ENCODE measurements around the gene DCTPP1.
A peak's percentile ranks its signal among the peaks of the same experiment; 100 is the strongest.

DCTPP1 gene

GRCh38 chr16:30380072-30380802 lies 49.6 kb downstream of the DCTPP1 start:
- DNase-seq = no peak

- no peak for DNase-seq
Observed at GRCh38 chr16:30379158-30379783, 50.6 kb downstream of the DCTPP1 start.

DNA sequence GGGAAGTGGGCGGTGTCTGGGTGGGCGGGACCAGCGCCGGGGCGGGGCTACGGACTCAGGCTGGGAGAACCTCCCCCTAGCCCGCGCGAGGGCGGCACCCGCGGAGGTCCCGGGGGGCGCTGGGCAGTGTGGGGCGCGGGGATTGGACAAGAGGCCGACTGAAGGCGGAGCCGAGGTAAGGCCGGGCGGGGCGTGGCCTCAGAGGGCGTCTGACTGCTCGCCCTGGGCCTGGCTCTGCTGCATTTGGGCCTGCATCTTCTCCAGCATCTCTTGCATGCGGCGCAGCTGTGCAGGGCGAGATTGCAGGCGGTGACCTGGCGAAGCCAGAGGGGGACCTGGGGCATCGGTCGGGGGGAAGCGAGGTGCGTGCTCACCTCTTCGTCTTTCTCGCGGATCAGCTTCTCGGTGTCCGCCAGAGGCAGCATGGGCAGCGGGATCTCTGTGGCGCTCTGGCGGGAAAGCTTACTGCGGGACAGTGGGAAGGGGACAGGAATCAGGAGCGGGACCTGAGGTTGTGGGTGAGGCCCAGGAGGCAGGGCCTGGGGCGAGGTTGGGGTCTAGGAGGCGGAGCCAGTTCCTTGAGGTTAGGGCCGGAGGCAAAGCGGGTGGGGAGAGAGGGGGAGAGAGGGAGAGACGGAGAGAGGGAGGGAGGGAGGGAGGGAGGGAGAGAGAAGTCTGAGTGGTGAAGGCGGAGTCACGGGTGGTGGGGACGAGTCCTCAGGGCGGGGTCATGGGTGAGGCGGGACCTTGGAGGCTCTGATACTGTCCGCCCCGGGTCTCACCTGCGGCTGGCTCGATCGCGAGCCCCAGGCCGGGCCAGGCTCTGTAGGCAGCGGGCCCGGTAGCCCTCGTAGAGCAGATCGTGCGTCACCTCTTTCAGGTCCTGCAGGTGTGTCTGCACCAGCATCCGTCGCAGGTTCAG lies 51.3 kb downstream of the DCTPP1 start:
- DNase-seq = peak; percentile 100

- DNase-seq = peak; percentile 92
Observed at GRCh38 chr16:30377812-30378235, 52.0 kb downstream of the DCTPP1 start.

GRCh38 chr16:30377050-30377811 lies 52.6 kb downstream of the DCTPP1 start:
- DNase-seq = no peak

- DNase-seq = no peak
Observed at GRCh38 chr16:30376461-30376902, 53.3 kb downstream of the DCTPP1 start.

- no peak for DNase-seq
Observed at GRCh38 chr16:30375864-30376263, 54.0 kb downstream of the DCTPP1 start.

GRCh38 chr16:30374538-30374937 lies 55.3 kb downstream of the DCTPP1 start, which contains the start of gene MYL11:
Gene MYL11 (plus strand): TSS chr16:30374802. CDS start chr16:30374858, 56 bp downstream.
- DNase-seq = no peak
